Ishikawa (cell line): ENCODE data around the gene CNIH4.

Experiments used
- CEBPB ChIP-seq: IDR thresholded peaks from 2 replicates; pipeline ENCODE4 v1.6.1; 2012
- CREB1 ChIP-seq: IDR thresholded peaks from 2 replicates; pipeline ENCODE4 v1.6.1; 2012; ENCODE audit warnings: low read depth
- EGR1 ChIP-seq: IDR thresholded peaks from 2 replicates; pipeline ENCODE4 v1.6.1; 2012
- EP300 ChIP-seq: IDR thresholded peaks from 2 replicates; pipeline ENCODE4 v1.6.1; 2012; ENCODE audit warnings: borderline replicate concordance
- FOXM1 ChIP-seq: IDR thresholded peaks from 2 replicates; pipeline ENCODE4 v1.6.1; 2012; ENCODE audit warnings: low read depth, borderline replicate concordance
- MAX ChIP-seq: IDR thresholded peaks from 2 replicates; pipeline ENCODE4 v1.6.1; 2012
- NFIC ChIP-seq: IDR thresholded peaks from 2 replicates; pipeline ENCODE4 v1.6.1; 2012
- RAD21 ChIP-seq: IDR thresholded peaks from 2 replicates; pipeline ENCODE4 v1.6.1; 2012; ENCODE audit warnings: low read depth
- REST ChIP-seq: IDR thresholded peaks from 2 replicates; pipeline ENCODE4 v1.6.1; 2012; ENCODE audit warnings: low read depth, mild to moderate bottlenecking
- TAF1 ChIP-seq: IDR thresholded peaks from 2 replicates; pipeline ENCODE4 v1.6.1; 2012; ENCODE audit warnings: low read depth, mild to moderate bottlenecking
- TCF12 ChIP-seq: IDR thresholded peaks from 2 replicates; pipeline ENCODE4 v1.6.1; 2012; ENCODE audit warnings: low read depth
- TEAD4 ChIP-seq: IDR thresholded peaks from 2 replicates; pipeline ENCODE4 v1.6.1; 2012
- USF1 ChIP-seq: IDR thresholded peaks from 2 replicates; pipeline ENCODE4 v1.6.1; 2012
- YY1 ChIP-seq: IDR thresholded peaks from 2 replicates; pipeline ENCODE4 v1.6.1; 2012; ENCODE audit warnings: low read depth
- ZBTB7A ChIP-seq: IDR thresholded peaks from 2 replicates; pipeline ENCODE4 v1.6.1; 2012; ENCODE audit warnings: low read depth

The CNIH4 gene

DNA sequence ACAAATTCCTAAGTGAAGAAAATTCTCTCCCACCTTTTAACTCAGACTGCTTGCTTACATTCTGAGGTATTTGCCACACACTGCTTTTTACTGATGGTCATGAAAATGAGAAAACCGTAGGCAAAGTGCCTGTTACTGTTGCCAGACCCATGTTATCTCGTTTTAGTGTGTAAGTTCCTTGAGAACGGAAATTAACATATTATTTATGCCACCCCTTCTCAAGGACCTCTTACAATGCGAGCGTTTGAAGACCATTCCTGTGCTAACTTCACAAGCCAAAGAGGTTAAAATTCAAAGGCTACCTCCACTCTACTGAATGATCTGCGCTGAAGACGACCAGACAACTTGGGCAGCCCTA is 27.2 kb upstream of the CNIH4 start:
- TF ChIP-seq RAD21 (no peak), EGR1 (no peak), ZBTB7A (no peak), EP300 (no peak), REST (no peak), TAF1 (no peak), TCF12 (no peak), CEBPB (no peak), CREB1 (no peak), NFIC (no peak), USF1 (no peak), FOXM1 (no peak), YY1 (no peak)

DNA sequence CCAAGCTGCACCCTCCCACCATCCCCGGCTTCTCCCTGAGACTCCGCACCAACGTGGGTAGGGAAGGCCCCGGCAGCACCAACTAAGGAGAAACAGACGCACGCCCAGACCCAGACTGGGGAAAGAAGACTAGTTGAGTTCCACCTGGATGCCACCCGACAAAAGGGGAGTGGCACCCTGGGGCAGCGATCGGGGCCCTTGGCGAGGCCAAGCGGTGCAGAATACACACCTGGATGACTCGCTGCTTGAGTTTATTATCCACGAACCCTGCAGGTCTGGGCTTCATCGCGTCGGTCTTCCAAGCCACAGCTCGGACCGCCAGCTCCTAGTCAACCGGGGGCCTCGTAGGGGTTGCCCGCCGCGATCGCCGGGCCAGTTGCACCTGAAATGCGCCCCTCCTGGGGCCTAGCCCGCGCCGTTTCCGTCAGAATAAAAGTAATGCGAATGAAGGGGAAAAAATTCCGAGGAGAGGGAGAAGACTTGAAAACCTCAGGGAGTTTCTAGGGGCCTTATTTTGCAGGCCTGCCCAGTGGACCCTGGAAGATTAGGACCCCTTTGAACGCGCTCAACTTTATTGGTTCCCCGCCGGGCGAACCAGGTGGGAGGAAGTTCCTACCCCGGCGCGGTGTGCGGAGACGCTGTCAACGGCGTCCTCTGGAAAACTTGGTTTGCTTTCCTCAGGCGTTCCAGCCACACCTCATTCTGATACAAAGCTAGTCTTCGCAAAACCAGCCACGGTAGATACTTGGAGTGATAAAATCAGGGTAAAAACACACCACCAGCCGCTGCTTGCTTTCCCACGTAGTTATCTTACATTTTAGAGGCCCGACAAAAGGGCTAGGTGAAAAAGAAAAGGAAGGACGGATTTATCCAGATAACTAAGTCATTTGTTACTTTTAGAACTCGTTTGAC is 26.6 kb upstream of the CNIH4 start, which contains the start of gene NVL:
TSS of gene NVL (minus strand) at position 331 of the 912 bp plus-strand sequence. CDS start at position 286, 45 bp downstream.
- TF ChIP-seq REST: 0 out of 2 replicates have a peak, but pooled peaks have one; percentile 5
- peak; percentile 28; the same call in 1 of the 2 replicates for TF ChIP-seq YY1
- TF ChIP-seq FOXM1: peak; percentile 62
- no peak for TF ChIP-seq RAD21
- no peak for TF ChIP-seq TEAD4
- peak; percentile 84 for TF ChIP-seq MAX
- peak; percentile 70 for TF ChIP-seq TAF1
- TF ChIP-seq CEBPB: no peak
- TF ChIP-seq EGR1: no peak
- no peak for TF ChIP-seq CREB1
- TF ChIP-seq TCF12: no peak; the same call in 1 of the 2 replicates
- peak; percentile 28; the same call in 1 of the 2 replicates for TF ChIP-seq USF1
- no peak for TF ChIP-seq ZBTB7A
- no peak for TF ChIP-seq NFIC

- TF ChIP-seq CREB1 (no peak), TEAD4 (no peak), USF1 (no peak), ZBTB7A (no peak), RAD21 (no peak), EP300 (no peak), MAX (no peak), TCF12 (no peak), REST (no peak)
These were observed 25.4 kb upstream of the CNIH4 start for GRCh38 chr1:224331326-224331725.

DNA sequence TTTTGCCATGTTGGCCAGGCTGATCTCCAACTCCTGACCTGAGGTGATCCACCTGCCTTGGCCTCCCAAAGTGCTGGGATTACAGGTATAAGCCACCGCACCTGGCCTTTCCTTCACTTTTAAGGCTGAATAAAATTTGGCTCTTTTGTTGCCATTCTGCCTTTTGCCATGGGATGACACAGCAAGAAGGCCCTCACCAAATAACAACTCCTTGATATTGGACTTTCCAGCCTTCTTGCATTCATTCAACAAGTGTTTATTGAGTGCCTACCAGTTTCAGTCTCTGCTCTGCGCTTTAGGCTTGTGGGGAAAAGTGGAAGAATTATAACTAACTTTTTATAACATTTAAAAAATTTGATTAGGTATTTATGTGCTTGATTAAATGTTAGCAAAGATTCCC is 24.9 kb upstream of the CNIH4 start:
- TF ChIP-seq NFIC (no peak), YY1 (no peak), EGR1 (no peak), FOXM1 (no peak), CREB1 (no peak), MAX (no peak), ZBTB7A (no peak), USF1 (no peak), REST (no peak), CEBPB (no peak), TAF1 (no peak), TEAD4 (no peak), TCF12 (no peak), EP300 (no peak), RAD21 (no peak)
